ENCODE results near the gene COLQ. TPM values are rescaled to one million over a fixed set of nuclear protein-coding genes. Genes with fewer than 3 reads are reported as not detected.

The COLQ gene
- total RNA-seq, 1 donor from 2014 or later: 2.1 TPM

- Mint-ChIP-seq H3K4me3 (ENCODE audit: unreplicated experiment) (no peak overlapping the region), H3K27me3 (ENCODE audit: unreplicated experiment) (no peaks in the 10 kb centered on the region), H3K27ac (ENCODE audit: unreplicated experiment) (no peak overlapping the region), H3K9me3 (ENCODE audit: unreplicated experiment) (no peaks in the 10 kb centered on the region), H3K4me1 (ENCODE audit: unreplicated experiment) (peaks cover 5% of the 10 kb centered on the region), H3K36me3 (ENCODE audit: low read depth, unreplicated experiment) (no peaks in the 10 kb centered on the region)
- DNase-seq (ENCODE audit: low spot score): no peak
- TF ChIP-seq, protein P1, sequence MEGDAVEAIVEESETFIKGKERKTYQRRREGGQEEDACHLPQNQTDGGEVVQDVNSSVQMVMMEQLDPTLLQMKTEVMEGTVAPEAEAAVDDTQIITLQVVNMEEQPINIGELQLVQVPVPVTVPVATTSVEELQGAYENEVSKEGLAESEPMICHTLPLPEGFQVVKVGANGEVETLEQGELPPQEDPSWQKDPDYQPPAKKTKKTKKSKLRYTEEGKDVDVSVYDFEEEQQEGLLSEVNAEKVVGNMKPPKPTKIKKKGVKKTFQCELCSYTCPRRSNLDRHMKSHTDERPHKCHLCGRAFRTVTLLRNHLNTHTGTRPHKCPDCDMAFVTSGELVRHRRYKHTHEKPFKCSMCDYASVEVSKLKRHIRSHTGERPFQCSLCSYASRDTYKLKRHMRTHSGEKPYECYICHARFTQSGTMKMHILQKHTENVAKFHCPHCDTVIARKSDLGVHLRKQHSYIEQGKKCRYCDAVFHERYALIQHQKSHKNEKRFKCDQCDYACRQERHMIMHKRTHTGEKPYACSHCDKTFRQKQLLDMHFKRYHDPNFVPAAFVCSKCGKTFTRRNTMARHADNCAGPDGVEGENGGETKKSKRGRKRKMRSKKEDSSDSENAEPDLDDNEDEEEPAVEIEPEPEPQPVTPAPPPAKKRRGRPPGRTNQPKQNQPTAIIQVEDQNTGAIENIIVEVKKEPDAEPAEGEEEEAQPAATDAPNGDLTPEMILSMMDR (IDR thresholded peaks at IDR 0.05; ENCODE audit: unreplicated experiment): no peak
Measured at GRCh38 chr3:15506571-15506970, 14.9 kb downstream of the COLQ start.

- no peak for DNase-seq (ENCODE audit: low spot score)
- TF ChIP-seq, protein P1 (IDR thresholded peaks at IDR 0.05; ENCODE audit: unreplicated experiment): no peak
- Mint-ChIP-seq H3K36me3 (ENCODE audit: low read depth, unreplicated experiment) (no peaks in the 10 kb centered on the region), H3K9me3 (ENCODE audit: unreplicated experiment) (no peaks in the 10 kb centered on the region), H3K27ac (ENCODE audit: unreplicated experiment) (no peak overlapping the region), H3K4me3 (ENCODE audit: unreplicated experiment) (no peak overlapping the region), H3K27me3 (ENCODE audit: unreplicated experiment) (no peaks in the 10 kb centered on the region), H3K4me1 (ENCODE audit: unreplicated experiment) (no peaks in the 10 kb centered on the region)
Measured at GRCh38 chr3:15505479-15506165, 15.9 kb downstream of the COLQ start.

GRCh38 chr3:15502616-15503015, 18.9 kb downstream of the COLQ start:
- Mint-ChIP-seq H3K27ac (ENCODE audit: unreplicated experiment) (no peak overlapping the region), H3K36me3 (ENCODE audit: low read depth, unreplicated experiment) (no peaks in the 10 kb centered on the region), H3K27me3 (ENCODE audit: unreplicated experiment) (no peaks in the 10 kb centered on the region), H3K4me3 (ENCODE audit: unreplicated experiment) (no peak overlapping the region), H3K4me1 (ENCODE audit: unreplicated experiment) (no peaks in the 10 kb centered on the region), H3K9me3 (ENCODE audit: unreplicated experiment) (no peaks in the 10 kb centered on the region)
- TF ChIP-seq, protein P1 (IDR thresholded peaks at IDR 0.05; ENCODE audit: unreplicated experiment): no peak
- no peak for DNase-seq (ENCODE audit: low spot score)

- no peak overlapping the region for H3K27ac Mint-ChIP-seq (ENCODE audit: unreplicated experiment)
- DNase-seq (ENCODE audit: low spot score): no peak
- no peaks in the 10 kb centered on the region for H3K36me3 Mint-ChIP-seq (ENCODE audit: low read depth, unreplicated experiment)
- peaks cover 2% of the 10 kb centered on the region for H3K27me3 Mint-ChIP-seq (ENCODE audit: unreplicated experiment)
- TF ChIP-seq, protein P1 (IDR thresholded peaks at IDR 0.05; ENCODE audit: unreplicated experiment): no peak
- peaks cover 3% of the 10 kb centered on the region for H3K4me1 Mint-ChIP-seq (ENCODE audit: unreplicated experiment)
- no peaks in the 10 kb centered on the region for H3K9me3 Mint-ChIP-seq (ENCODE audit: unreplicated experiment)
- H3K4me3 Mint-ChIP-seq (ENCODE audit: unreplicated experiment): no peak overlapping the region
Measured at GRCh38 chr3:15501126-15501525, 20.4 kb downstream of the COLQ start.

DNA sequence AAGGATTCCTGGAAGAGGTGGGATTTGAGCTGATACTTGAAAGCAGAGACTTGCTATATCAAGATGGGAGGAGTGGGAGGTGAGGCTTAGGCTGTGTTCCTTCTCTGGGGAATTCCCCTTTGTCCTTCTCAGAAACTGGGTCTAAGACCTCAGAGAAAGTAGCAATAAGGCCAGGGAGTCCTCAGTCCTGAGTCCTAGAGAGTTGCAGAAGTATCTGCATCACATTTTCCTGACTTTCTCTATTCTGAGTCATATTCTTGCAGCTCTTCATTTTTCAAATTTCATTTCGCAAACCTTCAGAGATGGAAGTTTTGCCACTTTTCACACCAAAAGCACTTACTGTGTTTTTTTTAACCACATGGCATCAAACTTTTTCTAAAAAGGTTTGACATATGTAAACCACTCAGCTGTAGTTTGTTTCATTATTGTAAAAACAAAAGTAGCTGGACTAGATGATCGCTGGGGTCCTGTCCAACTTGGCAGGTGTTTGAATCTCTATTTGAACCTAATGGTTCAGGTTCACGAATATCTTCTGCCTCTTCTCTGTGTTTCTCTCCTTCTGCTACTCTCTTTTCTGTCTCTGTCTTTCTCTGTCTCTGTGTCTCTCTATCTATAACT, 21.3 kb downstream of the COLQ start:
- Mint-ChIP-seq H3K27ac (ENCODE audit: unreplicated experiment) (no peak overlapping the region), H3K4me3 (ENCODE audit: unreplicated experiment) (no peak overlapping the region), H3K9me3 (ENCODE audit: unreplicated experiment) (no peaks in the 10 kb centered on the region), H3K36me3 (ENCODE audit: low read depth, unreplicated experiment) (no peaks in the 10 kb centered on the region), H3K27me3 (ENCODE audit: unreplicated experiment) (peaks cover 2% of the 10 kb centered on the region), H3K4me1 (ENCODE audit: unreplicated experiment) (peaks cover 6% of the 10 kb centered on the region)
- TF ChIP-seq, protein P1 (IDR thresholded peaks at IDR 0.05; ENCODE audit: unreplicated experiment): no peak
- DNase-seq (ENCODE audit: low spot score): no peak

Data from endothelial cell (in vitro differentiated cells).